Calu3 (cell line): ENCODE data around the gene AFAP1L2. TPM values are rescaled to one million over a fixed set of nuclear protein-coding genes. Genes with fewer than 3 reads are reported as not detected.

Experiments used
- BruUV-seq: library from RNA; stranded (reverse); fragments of 400-500 nt; replicated peaks from 2 replicates; lab custom pipeline; 2021; lab: Mats Ljungman, UMichigan
- CTCF ChIA-PET: fragments of 300-600 bp; sonication (Branson Sonifier 250); formaldehyde crosslinking; loops from one replicate; lab custom pipeline; 2022; ENCODE audit warnings: antibody characterized with exemption; lab: Charles Lee
- DNase-seq: peaks from one replicate; pipeline ENCODE4 v3.0.0; 2022
- H3K27ac Mint-ChIP-seq: one replicate; pipeline ENCODE4 v1.8.0; 2022; ENCODE audit warnings: mixed read lengths; ENCODE audit not compliant: unreplicated experiment
- H3K27me3 Mint-ChIP-seq: one replicate; pipeline ENCODE4 v1.8.0; 2022; ENCODE audit warnings: mixed read lengths; ENCODE audit not compliant: unreplicated experiment
- H3K36me3 Mint-ChIP-seq: one replicate; pipeline ENCODE4 v1.8.0; 2022; ENCODE audit warnings: mild to moderate bottlenecking, moderate library complexity, mixed read lengths; ENCODE audit not compliant: insufficient read depth, unreplicated experiment
- H3K4me1 Mint-ChIP-seq: one replicate; pipeline ENCODE4 v1.8.0; 2022; ENCODE audit warnings: mild to moderate bottlenecking, low read depth, mixed read lengths; ENCODE audit not compliant: unreplicated experiment
- H3K4me3 Mint-ChIP-seq: one replicate; pipeline ENCODE4 v1.8.0; 2022; ENCODE audit warnings: mild to moderate bottlenecking, low read depth, moderate library complexity, mixed read lengths; ENCODE audit not compliant: unreplicated experiment
- H3K9me3 Mint-ChIP-seq: one replicate; pipeline ENCODE4 v1.8.0; 2022; ENCODE audit warnings: low read depth, mixed read lengths; ENCODE audit not compliant: unreplicated experiment
- intact Hi-C: fragments of 100-400 bp; cut with micrococcal nuclease; formaldehyde crosslinking; loops from one replicate; pipeline ENCODE4 v1.10.0; 2022; ENCODE audit not compliant: unreplicated experiment
- total RNA-seq: library from RNA; stranded (reverse); gene quantifications from 2 replicates; pipeline ENCODE4 v1.2.3, GENCODE V29; 2022
- TF ChIP-seq, protein P1 (sequence below): fragments of 200-600 bp; IDR thresholded peaks from one replicate; pipeline ENCODE4 v1.8.0; 2022; ENCODE audit warnings: antibody characterized with exemption; ENCODE audit not compliant: unreplicated experiment

Gene AFAP1L2
- total RNA-seq, 1 experiment from 2014 or later, result 0.76 TPM

DNA sequence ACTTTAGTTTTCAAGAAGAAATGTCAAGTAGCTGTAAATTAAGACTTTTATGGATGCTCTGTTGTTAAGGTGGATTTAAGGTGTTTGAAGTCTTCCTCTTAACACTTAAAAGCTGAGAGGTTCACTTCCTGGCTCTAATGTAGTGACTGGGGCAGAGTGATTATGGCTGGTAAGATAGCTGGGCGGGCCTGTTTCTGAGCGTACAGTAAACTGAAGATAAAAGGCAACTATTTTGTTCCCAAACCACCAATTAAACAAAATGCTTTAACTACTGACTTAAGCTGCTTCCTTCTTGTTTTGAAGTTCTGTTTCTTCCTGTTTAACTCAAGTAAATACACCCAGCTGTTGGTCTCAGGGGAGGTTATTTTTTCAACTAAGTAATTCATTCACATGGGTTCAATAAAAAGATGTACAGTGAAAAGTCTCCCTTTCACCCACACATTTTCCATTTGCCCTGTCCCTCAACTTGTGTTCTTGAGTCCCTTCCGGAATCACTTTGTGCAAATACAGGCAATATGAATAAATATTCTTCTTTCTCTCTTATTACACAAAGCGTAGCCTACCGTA, 145.9 kb downstream of the AFAP1L2 start:
- Mint-ChIP-seq H3K9me3 (no peaks in the 10 kb centered on the region), H3K27ac (no peak overlapping the region), H3K27me3 (no peaks in the 10 kb centered on the region), H3K36me3 (peaks cover 9% of the 10 kb centered on the region), H3K4me3 (no peak overlapping the region), H3K4me1 (no peaks in the 10 kb centered on the region)
- no TSS peak for BruUV-seq
- DNase-seq, result no peak
- intact Hi-C loops, result no loop called here
- TF ChIP-seq, protein P1, sequence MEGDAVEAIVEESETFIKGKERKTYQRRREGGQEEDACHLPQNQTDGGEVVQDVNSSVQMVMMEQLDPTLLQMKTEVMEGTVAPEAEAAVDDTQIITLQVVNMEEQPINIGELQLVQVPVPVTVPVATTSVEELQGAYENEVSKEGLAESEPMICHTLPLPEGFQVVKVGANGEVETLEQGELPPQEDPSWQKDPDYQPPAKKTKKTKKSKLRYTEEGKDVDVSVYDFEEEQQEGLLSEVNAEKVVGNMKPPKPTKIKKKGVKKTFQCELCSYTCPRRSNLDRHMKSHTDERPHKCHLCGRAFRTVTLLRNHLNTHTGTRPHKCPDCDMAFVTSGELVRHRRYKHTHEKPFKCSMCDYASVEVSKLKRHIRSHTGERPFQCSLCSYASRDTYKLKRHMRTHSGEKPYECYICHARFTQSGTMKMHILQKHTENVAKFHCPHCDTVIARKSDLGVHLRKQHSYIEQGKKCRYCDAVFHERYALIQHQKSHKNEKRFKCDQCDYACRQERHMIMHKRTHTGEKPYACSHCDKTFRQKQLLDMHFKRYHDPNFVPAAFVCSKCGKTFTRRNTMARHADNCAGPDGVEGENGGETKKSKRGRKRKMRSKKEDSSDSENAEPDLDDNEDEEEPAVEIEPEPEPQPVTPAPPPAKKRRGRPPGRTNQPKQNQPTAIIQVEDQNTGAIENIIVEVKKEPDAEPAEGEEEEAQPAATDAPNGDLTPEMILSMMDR, result no peak
- CTCF ChIA-PET, result no interaction called here

DNA sequence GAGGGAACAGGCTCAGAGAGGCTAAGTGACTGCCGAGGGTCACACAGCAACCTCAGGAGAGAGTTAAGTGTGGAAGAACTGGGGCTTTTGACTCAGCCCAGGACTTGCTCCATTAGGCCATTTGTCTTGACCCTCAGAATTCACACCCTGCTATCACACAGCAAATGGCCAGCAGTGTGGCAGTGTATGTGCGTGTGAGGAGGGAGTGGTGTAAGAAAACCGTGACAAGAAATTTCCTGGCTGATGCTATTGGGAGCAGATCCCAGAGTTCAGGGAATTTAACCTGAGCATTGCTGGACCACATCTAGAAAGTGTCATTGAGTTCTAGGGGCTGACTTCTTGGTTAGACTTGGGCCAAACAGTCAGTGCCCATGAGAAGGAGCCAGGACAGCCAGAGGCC, 146.8 kb downstream of the AFAP1L2 start:
- no peak overlapping the region for H3K27ac Mint-ChIP-seq
- no peak overlapping the region for H3K4me3 Mint-ChIP-seq
- intact Hi-C loops, result no loop called here
- H3K36me3 Mint-ChIP-seq, result peaks cover 13% of the 10 kb centered on the region
- TF ChIP-seq, protein P1, result no peak
- H3K9me3 Mint-ChIP-seq, result no peaks in the 10 kb centered on the region
- no TSS peak for BruUV-seq
- H3K4me1 Mint-ChIP-seq, result no peaks in the 10 kb centered on the region
- CTCF ChIA-PET, result no interaction called here
- H3K27me3 Mint-ChIP-seq, result no peaks in the 10 kb centered on the region
- no peak for DNase-seq

DNA sequence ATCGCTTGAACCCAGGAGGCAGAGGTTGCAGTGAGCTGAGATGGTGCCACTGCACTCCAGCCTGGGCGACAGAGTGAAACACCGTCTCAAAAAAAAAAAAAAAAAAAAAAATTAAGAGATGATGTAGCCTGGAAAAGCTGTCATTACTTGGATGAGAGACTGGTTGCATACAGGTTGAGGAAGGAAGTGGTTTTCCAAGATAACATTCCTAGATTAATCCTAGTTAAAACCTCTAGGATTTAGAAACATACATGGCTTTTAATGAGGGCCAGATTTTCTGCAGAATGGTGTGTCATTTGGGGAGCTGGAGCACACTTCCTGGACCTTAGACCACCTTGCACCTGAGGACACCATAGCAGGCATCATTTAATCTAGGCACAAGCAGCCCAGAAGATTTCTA, 147.5 kb downstream of the AFAP1L2 start:
- Mint-ChIP-seq H3K36me3 (peaks cover 13% of the 10 kb centered on the region), H3K27me3 (no peaks in the 10 kb centered on the region), H3K27ac (no peak overlapping the region), H3K4me3 (no peak overlapping the region), H3K4me1 (no peaks in the 10 kb centered on the region), H3K9me3 (no peaks in the 10 kb centered on the region)
- no peak for DNase-seq
- CTCF ChIA-PET, result no interaction called here
- intact Hi-C loops, result no loop called here
- no TSS peak for BruUV-seq
- TF ChIP-seq, protein P1, result no peak

DNA sequence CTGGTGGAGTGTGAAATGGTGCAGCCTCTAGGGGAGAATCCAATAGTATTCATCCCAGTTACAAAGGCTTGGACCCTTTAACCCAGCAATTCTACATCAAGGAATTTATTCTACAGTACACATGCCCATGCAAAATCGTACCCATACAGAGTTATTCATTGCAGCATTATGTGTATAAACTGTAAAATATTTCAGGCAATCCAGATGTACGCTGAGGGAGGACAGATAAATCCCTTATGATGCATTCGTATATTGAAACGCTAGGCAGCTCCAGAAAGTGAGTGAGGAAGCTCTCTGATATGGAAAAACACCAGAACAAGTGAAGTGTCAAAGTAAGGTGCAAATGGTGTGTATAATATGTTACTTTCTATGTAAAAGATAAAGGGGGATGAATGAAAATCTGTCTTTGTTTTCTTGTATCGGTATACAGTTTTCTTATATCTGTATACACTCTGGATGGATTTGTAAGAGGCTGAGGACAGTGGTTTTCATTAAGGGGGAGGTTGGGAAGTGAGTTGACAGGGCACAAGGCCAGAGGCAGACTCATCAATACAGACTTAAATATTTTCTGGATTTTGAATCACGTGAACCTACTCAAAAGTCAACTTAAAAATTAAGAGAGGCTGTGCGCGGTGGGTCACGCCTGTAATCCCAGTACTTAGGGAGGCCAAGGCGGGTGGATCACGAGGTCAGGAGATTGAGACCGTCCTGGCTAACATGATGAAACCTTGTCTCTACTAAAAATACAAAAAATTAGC, 148.1 kb downstream of the AFAP1L2 start:
- no peak overlapping the region for H3K27ac Mint-ChIP-seq
- TF ChIP-seq, protein P1, result no peak
- H3K27me3 Mint-ChIP-seq, result no peaks in the 10 kb centered on the region
- peaks cover 13% of the 10 kb centered on the region for H3K36me3 Mint-ChIP-seq
- H3K9me3 Mint-ChIP-seq, result no peaks in the 10 kb centered on the region
- CTCF ChIA-PET, result no interaction called here
- intact Hi-C loops, result no loop called here
- no peaks in the 10 kb centered on the region for H3K4me1 Mint-ChIP-seq
- no TSS peak for BruUV-seq
- no peak overlapping the region for H3K4me3 Mint-ChIP-seq
- no peak for DNase-seq
